Progenitor cell of endocrine pancreas (in vitro differentiated cells): ENCODE measurements around the gene RREB1. TPM values are rescaled to one million over a fixed set of nuclear protein-coding genes. Genes with fewer than 3 reads are reported as not detected.

Experiments used
- DNase-seq: peaks from one replicate; pipeline ENCODE4 v3.0.0; 2021; ENCODE audit warnings: low spot score; ENCODE audit not compliant: unreplicated experiment
- H3K27ac Mint-ChIP-seq: 2 replicates; pipeline ENCODE4 v1.8.0; 2021; ENCODE audit warnings: mild to moderate bottlenecking, moderate library complexity, mixed read lengths
- H3K27me3 Mint-ChIP-seq: 2 replicates; pipeline ENCODE4 v1.8.0; 2021; ENCODE audit warnings: mixed read lengths
- H3K36me3 Mint-ChIP-seq: 2 replicates; pipeline ENCODE4 v1.8.0; 2022; ENCODE audit warnings: mixed read lengths; ENCODE audit not compliant: insufficient read depth
- H3K4me1 Mint-ChIP-seq: 2 replicates; pipeline ENCODE4 v1.8.0; 2021; ENCODE audit warnings: low read depth, mixed read lengths
- H3K4me3 Mint-ChIP-seq: 2 replicates; pipeline ENCODE4 v1.8.0; 2021; ENCODE audit warnings: low read depth, mild to moderate bottlenecking, moderate library complexity, mixed read lengths
- H3K9me3 Mint-ChIP-seq: 2 replicates; pipeline ENCODE4 v1.8.0; 2021; ENCODE audit warnings: low read depth, mixed read lengths
- CTCF ChIP-seq: fragments of 200-600 bp; sonication (generic); IDR thresholded peaks from one replicate; pipeline ENCODE4 v1.5.0; 2021; ENCODE audit warnings: antibody characterized with exemption, mild to moderate bottlenecking; ENCODE audit not compliant: unreplicated experiment
- total RNA-seq: library from RNA; stranded (reverse); gene quantifications from 2 replicates; pipeline ENCODE4 v1.2.1, GENCODE V29; 2021

Gene RREB1
- total RNA-seq, 1 donor from 2014 or later, result 71.7 TPM

- peaks cover 30% of the 10 kb centered on the region for H3K36me3 Mint-ChIP-seq
Observed at GRCh38 chr6:7298113-7298512, 190.4 kb downstream of the RREB1 start.

GRCh38 chr6:7300926-7301325, 193.2 kb downstream of the RREB1 start:
- Mint-ChIP-seq H3K36me3 (peaks cover 36% of the 10 kb centered on the region), H3K4me1 (peaks cover 3% of the 10 kb centered on the region), H3K4me3 (no peak overlapping the region), H3K27me3 (no peaks in the 10 kb centered on the region), H3K27ac (peak overlapping the region; percentile 33), H3K9me3 (no peaks in the 10 kb centered on the region)
- DNase-seq, result no peak
- no peak for TF ChIP-seq CTCF

More at GRCh38 chr6:7298113-7298512, 190.4 kb downstream of the RREB1 start:
- no peak overlapping the region for H3K27ac Mint-ChIP-seq
- TF ChIP-seq CTCF, result no peak
- H3K27me3 Mint-ChIP-seq, result no peaks in the 10 kb centered on the region
- no peak for DNase-seq
- no peak overlapping the region for H3K4me3 Mint-ChIP-seq
- peaks cover 3% of the 10 kb centered on the region for H3K4me1 Mint-ChIP-seq
- no peaks in the 10 kb centered on the region for H3K9me3 Mint-ChIP-seq

Other genes starting within 250 kb of the RREB1 start
- gene SSR1, start 205.2 kb downstream of the RREB1 start, total RNA-seq, result 112 and 113 TPM in 2 replicates